Measurements from ENCODE around the gene ADD3.
A peak's percentile ranks its signal among the peaks of the same experiment; 100 is the strongest.

Gene ADD3

GRCh38 chr10:110005719-110006118 is 2.1 kb upstream of the ADD3 start:
- DNase-seq, result no peak

- no peak for DNase-seq
These were observed 1.2 kb upstream of the ADD3 start for GRCh38 chr10:110006358-110007160.

GRCh38 chr10:110007161-110007700 is 553 bp upstream of the ADD3 start:
- peak; percentile 85 for DNase-seq

GRCh38 chr10:110008518-110009339 is 945 bp downstream of the ADD3 start:
- DNase-seq, result peak; percentile 77

GRCh38 chr10:110009736-110010475 is 2.1 kb downstream of the ADD3 start:
- DNase-seq, result peak; percentile 77

- DNase-seq, result no peak
These were observed 2.9 kb downstream of the ADD3 start for GRCh38 chr10:110010486-110011378.

GRCh38 chr10:110011681-110012080 is 3.9 kb downstream of the ADD3 start:
- DNase-seq, result no peak

- no peak for DNase-seq
These were observed 6.0 kb downstream of the ADD3 start for GRCh38 chr10:110013630-110014293.

GRCh38 chr10:110016039-110016438 is 8.3 kb downstream of the ADD3 start:
- no peak for DNase-seq

GRCh38 chr10:110017052-110017451 is 9.3 kb downstream of the ADD3 start:
- no peak for DNase-seq

- DNase-seq, result no peak
These were observed 10.1 kb downstream of the ADD3 start for GRCh38 chr10:110017907-110018306.

- no peak for DNase-seq
These were observed 12.5 kb downstream of the ADD3 start for GRCh38 chr10:110020265-110020664.

GRCh38 chr10:110022716-110023504 is 15.1 kb downstream of the ADD3 start:
- no peak for DNase-seq

GRCh38 chr10:110023785-110024465 is 16.1 kb downstream of the ADD3 start:
- no peak for DNase-seq

- DNase-seq, result no peak
These were observed 21.7 kb downstream of the ADD3 start for GRCh38 chr10:110029450-110029849.

- DNase-seq, result no peak
These were observed 25.3 kb downstream of the ADD3 start for GRCh38 chr10:110032801-110033700.

- DNase-seq, result no peak
These were observed 26.0 kb downstream of the ADD3 start for GRCh38 chr10:110033701-110034235.

- no peak for DNase-seq
These were observed 26.8 kb downstream of the ADD3 start for GRCh38 chr10:110034596-110034995.

All from activated effector memory CD4-positive, alpha-beta T cell treated with anti-CD3 and anti-CD28 coated beads, Interleukin-2, amount 50 U/mL, for 16 hours (primary cell).